DND-41 (cell line): ENCODE data around the gene CARD9.

Experiments used
- CTCF ChIP-seq: IDR thresholded peaks from 2 replicates; pipeline ENCODE4 v1.5.1; 2012; ENCODE audit warnings: borderline replicate concordance, low read length, moderate library complexity, mild to moderate bottlenecking; ENCODE audit not compliant: poor library complexity, severe bottlenecking; ENCODE audit errors: extremely low read depth
- EZH2 ChIP-seq: IDR thresholded peaks from 3 replicates; pipeline ENCODE4 v1.6.1; 2012; ENCODE audit warnings: borderline replicate concordance, low read depth, mild to moderate bottlenecking, moderate library complexity, low read length, inconsistent platforms; ENCODE audit not compliant: severe bottlenecking

DNA sequence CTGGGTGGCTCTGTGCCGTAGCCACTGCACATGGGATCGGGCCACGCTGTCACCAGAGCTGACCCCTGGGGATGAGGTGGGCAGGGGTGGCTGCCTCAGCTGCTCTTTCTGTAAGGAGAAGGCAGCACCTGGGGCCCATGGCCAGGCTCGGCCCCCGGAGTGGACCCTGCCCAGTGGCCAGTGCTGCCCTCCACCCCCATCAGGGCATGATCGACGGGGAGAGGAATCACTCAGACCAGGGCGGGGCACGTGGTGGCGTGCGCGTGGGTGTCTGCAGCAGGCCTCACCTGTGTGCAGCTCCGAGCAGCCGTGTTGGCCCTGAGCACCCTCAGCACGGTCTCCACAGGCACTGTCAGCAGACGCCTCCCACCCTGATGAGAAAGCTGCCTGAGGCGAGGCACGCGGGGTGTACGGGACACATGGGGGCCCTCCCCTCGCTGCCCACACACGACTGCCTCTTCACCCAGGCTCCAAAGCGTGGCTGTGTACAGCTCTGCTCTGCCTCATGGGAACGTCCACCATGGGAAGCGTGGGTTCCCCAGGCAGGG lies 8.6 kb upstream of the CARD9 start:
- TF ChIP-seq CTCF (no peak), EZH2 (no peak)
